KOPT-K1 (cell line): ENCODE measurements around the gene EXOC2.

Experiments used
- H3K27ac ChIP-seq: fragments of 200-600 bp; sonication (generic); 2 replicates; pipeline ENCODE4 v1.5.1; 2016; ENCODE audit warnings: antibody characterized with exemption, mild to moderate bottlenecking, low read depth, low read length; ENCODE audit not compliant: poor library complexity, severe bottlenecking
- H3K36me3 ChIP-seq: fragments of 200-600 bp; sonication (generic); 2 replicates; pipeline ENCODE4 v1.5.1; 2017; ENCODE audit warnings: antibody characterized with exemption, mild to moderate bottlenecking, low read length, moderate library complexity; ENCODE audit not compliant: insufficient read depth
- H3K9me3 ChIP-seq: fragments of 200-600 bp; sonication (generic); 2 replicates; pipeline ENCODE4 v1.5.1; 2017; ENCODE audit warnings: antibody characterized with exemption, low read length, mild to moderate bottlenecking; ENCODE audit not compliant: insufficient read depth, poor library complexity, severe bottlenecking

EXOC2 gene

GRCh38 chr6:714100-714499, 21.2 kb upstream of the EXOC2 start:
- no peaks in the 10 kb centered on the region for H3K36me3 ChIP-seq
- no peaks in the 10 kb centered on the region for H3K9me3 ChIP-seq
- no peak overlapping the region for H3K27ac ChIP-seq

GRCh38 chr6:713351-713750, 20.4 kb upstream of the EXOC2 start:
- no peak overlapping the region for H3K27ac ChIP-seq
- H3K9me3 ChIP-seq = no peaks in the 10 kb centered on the region

DNA sequence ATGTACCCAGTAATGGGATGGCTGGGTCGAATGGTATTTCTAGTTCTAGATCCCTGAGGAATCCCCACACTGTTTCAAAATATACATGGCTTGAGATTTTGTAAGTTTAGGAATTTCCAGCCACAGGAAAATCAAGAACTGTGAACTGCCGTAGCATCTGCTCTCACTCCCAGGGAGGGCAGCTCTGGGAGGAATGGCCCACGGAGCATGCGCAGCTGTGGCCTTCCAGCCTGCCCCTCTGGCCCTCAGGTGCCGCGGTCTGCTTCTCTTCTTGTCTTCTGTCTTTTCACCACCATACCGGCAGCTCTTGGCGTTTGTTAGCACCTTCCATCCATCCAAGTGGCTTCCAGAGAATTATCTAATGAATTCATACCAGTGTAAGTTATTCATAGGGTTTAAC, 19.9 kb upstream of the EXOC2 start:
- Histone ChIP-seq H3K36me3 (no peaks in the 10 kb centered on the region), H3K27ac (no peak overlapping the region), H3K9me3 (no peaks in the 10 kb centered on the region)

More at GRCh38 chr6:713351-713750, 20.4 kb upstream of the EXOC2 start:
- H3K36me3 ChIP-seq = no peaks in the 10 kb centered on the region

DNA sequence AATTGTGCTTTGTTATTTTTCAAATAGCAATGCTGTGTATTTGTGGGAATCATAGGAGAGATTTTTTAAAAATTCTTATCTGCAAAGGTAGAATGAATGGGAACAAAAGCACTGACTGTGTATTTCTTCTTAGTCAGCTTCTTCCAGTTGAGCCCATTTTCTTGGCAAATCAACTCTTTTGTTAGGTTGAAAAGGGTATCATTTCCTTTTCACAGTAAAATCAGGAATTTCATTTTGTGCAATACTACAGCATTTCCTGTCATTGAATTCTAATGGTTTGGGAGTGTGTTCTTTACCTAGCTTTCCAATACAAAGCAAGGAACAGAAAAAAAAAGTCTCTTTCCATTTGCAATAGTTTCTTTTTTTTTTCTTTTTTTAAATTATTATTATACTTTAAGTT, 19.0 kb upstream of the EXOC2 start:
- no peaks in the 10 kb centered on the region for H3K36me3 ChIP-seq
- no peaks in the 10 kb centered on the region for H3K9me3 ChIP-seq
- H3K27ac ChIP-seq = peak overlapping the region; percentile 69

GRCh38 chr6:710601-711571, 17.9 kb upstream of the EXOC2 start:
- Histone ChIP-seq H3K9me3 (no peaks in the 10 kb centered on the region), H3K27ac (peak overlapping the region; percentile 69), H3K36me3 (no peaks in the 10 kb centered on the region)

DNA sequence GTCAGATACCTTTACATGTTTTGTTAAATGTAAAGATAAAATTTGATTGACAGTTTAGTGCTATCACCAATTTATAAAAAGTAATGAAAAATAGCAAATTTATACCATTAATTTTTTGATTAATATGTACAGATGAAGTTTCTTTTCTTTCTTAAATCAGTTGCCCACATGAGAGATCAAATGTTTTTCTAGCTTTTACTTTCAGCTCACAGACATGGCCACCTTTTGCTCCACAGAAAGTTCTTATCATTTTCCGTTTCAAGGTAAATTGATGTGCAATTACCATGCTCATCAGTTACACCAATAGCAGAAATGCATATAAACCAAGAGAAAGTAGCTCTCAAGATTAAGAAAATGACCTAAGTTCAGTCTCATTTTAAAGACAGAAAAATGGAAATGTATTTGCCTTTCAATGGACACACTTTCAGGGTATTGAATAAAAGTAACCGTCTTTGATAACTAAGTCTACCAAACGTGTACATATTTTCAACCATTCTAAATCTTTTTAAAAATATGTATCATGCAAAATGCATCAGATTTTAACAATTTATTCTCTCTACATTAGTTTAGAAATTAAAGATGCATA, 16.6 kb upstream of the EXOC2 start:
- H3K27ac ChIP-seq = no peak overlapping the region
- H3K9me3 ChIP-seq = no peaks in the 10 kb centered on the region
- H3K36me3 ChIP-seq = no peaks in the 10 kb centered on the region

GRCh38 chr6:708237-708598, 15.3 kb upstream of the EXOC2 start:
- H3K27ac ChIP-seq = no peak overlapping the region
- no peaks in the 10 kb centered on the region for H3K9me3 ChIP-seq
- no peaks in the 10 kb centered on the region for H3K36me3 ChIP-seq

DNA sequence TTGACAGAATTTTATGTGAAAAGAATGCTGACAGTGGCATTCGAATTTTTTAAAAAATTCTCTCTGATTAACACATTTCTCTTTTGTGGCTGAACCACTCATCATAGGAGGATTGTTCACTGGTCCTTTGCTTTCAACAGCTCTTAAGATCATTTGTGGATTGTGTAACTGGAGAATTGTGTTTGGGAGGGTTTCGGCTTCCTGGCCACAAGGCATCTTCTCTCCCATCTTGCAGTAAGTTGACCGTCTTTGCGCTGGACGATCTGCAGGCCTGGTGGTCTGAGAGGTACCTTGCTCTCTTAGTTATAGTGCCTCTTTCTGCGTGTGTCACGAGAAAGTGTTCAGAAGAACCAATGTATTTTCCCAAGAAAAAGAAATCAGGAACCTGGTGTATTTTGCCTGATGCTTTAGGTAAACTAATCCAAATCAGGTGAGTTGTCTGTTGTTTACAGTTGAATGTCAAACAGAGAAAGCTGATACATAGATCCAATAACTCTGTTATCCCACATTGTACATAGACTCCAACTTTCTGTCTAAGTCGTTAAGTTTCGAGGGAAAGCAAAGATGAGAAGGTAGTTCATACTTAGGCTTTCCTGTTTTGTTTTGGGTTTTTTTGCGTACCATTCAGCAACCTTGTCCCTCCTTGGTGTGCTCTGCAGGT, 14.8 kb upstream of the EXOC2 start:
- Histone ChIP-seq H3K27ac (no peak overlapping the region), H3K9me3 (no peaks in the 10 kb centered on the region), H3K36me3 (no peaks in the 10 kb centered on the region)

DNA sequence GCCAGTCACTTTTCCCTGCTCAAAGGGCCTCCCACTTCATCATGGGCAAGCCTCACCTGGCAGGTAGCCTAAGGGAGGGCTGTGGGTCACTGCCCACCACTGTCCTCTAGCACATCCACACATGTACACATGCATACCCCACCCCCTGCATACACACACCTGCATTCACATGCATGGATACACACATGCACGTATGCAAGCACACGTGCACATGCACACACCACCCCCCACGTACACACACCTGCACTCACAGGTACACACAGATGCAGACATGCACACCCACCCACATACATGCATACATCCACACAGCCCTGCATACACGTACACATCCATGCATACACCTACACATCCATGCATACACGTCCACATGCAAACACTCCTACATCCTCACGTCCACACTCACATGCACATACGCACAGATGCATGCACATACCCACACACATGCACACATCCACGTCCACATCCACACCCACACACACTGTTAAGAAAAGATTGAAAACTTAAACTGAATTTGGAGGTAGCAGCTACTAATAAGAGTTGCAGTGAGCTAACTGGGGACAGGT, 14.0 kb upstream of the EXOC2 start:
- no peaks in the 10 kb centered on the region for H3K9me3 ChIP-seq
- H3K27ac ChIP-seq = no peak overlapping the region
- H3K36me3 ChIP-seq = no peaks in the 10 kb centered on the region

DNA sequence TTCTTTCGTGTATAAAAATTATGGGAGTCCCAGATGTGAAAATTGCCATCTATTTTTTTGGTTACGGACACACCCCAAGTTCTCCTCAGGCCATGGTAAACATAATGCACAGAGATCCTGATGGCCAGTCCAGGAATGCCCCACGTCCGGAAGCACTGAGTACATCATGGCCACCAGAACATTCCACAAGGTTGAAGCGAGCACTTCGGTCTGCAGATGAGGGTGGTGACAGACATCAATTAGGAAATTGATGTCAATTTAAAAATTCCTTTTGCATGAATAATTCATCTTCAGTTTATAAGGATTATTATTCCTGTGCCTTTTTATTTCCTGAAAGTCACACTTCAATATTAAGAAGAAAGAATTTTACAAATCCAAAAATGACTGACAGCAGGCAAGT, 13.2 kb upstream of the EXOC2 start:
- H3K9me3 ChIP-seq = no peaks in the 10 kb centered on the region
- H3K36me3 ChIP-seq = no peaks in the 10 kb centered on the region
- H3K27ac ChIP-seq = no peak overlapping the region

DNA sequence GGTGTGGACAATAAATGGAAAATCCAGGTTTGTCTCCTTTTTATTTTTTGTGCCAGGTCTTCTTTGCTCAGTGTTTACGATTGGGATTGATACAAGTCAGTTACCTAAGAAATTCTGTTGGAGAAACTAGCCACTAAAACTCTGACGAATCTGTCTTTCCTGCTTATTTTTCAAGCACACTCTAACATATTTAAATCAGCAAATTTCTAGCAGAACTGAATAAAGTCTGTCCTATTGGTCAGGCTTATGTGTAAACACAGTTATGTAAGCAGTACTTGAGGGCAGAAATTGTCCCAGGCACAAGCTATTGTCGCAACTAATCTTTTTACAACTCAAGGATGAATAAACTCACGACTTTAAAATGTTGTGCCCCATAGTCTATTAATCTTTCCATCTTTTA, 12.1 kb upstream of the EXOC2 start:
- no peak overlapping the region for H3K27ac ChIP-seq
- H3K9me3 ChIP-seq = no peaks in the 10 kb centered on the region
- no peaks in the 10 kb centered on the region for H3K36me3 ChIP-seq

GRCh38 chr6:704046-704445, 11.1 kb upstream of the EXOC2 start:
- Histone ChIP-seq H3K27ac (no peak overlapping the region), H3K36me3 (no peaks in the 10 kb centered on the region), H3K9me3 (no peaks in the 10 kb centered on the region)

DNA sequence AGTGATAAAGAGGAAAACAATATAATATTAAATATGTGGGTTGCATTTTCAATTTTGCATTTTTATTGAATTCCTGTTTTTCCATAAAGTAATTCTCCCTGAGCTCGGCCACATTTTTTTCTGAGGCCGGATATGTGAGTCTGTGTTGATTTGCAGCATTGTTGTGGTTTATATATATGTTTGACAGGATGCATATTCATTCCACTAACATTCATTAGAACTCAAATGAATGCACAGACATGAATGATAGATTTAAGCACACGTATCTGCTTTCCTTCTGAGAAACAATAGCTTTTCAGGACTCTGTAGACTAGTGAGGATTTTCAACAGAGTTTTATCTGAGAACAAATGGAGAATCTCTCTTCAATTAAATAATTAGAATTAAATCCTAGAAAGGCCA, 10.6 kb upstream of the EXOC2 start:
- Histone ChIP-seq H3K9me3 (no peaks in the 10 kb centered on the region), H3K27ac (no peak overlapping the region), H3K36me3 (no peaks in the 10 kb centered on the region)

GRCh38 chr6:701700-702479, 9.0 kb upstream of the EXOC2 start:
- Histone ChIP-seq H3K9me3 (no peaks in the 10 kb centered on the region), H3K27ac (no peak overlapping the region), H3K36me3 (no peaks in the 10 kb centered on the region)

GRCh38 chr6:701215-701614, 8.3 kb upstream of the EXOC2 start:
- no peak overlapping the region for H3K27ac ChIP-seq
- no peaks in the 10 kb centered on the region for H3K36me3 ChIP-seq
- no peaks in the 10 kb centered on the region for H3K9me3 ChIP-seq
